ENCODE measurements around the gene ANAPC15.

Gene ANAPC15

DNA sequence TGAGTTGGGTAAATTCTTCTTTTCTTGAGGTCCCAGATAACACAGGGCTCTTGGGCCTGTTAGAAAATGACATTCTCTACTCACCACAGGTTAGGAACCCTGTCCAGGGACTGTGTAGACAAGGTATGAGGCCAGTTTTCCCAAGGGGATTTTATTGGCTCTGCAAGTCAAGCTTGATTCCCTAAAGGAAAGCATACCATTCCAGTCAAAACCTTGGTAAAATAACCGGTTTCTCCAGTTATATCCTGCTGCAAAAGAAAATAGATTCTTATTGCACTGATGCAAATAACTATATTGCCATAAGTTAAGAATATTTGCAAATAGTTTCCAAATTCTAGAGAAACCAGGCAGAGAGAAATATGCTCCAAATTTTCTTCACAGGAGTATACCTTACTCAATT lies 13.5 kb upstream of the ANAPC15 start:
- DNase-seq (ENCODE audit: low read depth): no peak

DNA sequence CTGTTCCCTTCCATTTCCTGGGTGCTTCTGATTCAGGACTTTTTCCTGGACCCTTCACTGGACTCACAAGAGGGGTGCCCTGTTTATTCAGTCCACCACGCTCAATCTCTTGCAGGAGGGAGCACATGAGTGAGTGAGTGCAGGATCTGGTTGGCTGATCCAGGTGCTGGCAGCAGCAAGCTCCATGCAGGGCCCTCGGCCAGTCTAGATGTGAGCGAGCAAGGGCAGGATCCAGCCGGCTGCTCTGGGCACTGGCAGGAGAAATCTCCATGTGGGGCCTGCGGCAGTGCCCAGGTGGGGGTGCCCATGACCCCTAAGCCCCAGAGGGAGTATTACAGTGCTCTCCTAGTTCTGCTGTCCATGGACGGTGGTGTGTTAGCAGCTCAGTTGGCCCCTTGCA lies 11.6 kb upstream of the ANAPC15 start:
- no peak for DNase-seq (ENCODE audit: low read depth)

DNA sequence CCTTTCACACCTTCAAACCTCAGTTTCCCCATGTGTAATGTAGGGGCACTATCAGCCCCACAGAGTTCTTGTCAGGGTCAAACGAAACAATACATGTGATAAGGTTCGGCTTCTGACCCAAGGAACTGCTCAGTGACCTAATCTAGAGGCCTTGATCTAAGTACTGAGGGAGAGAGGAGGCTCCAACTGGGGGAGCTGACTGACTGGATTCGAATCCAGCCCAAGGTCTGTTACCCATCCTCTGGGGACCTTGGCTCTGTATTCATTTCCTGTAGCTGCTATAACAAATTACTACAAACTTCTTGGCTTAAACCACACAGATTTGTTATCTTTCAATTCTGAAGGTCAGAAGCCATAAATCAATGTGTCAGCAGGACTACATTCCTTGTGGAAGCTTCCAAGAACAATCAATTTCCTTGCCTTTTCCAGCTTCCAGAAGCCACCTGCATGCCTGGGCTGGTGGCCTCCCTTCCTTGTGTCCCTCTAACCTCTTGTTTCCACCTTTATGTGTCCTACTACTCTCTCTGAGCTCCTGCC lies 10.7 kb upstream of the ANAPC15 start:
- no peak for DNase-seq (ENCODE audit: low read depth)

DNA sequence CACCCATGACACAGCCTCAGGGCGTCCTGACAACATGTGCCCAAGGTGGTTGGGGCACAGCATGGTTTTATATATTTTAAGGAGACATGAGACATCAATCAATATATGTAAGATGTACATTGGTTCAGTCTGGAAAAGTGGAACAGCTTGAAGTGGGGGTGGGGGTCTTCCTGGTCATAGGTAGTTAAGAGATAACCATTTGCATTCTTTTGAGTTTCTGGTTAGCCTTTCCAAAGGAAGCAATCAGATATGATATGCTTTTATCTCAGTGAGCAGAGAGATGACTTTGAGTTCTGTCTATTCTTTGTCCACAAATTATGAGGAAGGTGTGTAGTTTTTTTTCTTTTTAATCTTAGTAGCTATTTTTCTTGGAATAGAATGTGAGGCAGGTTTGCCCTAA lies 10.1 kb upstream of the ANAPC15 start:
- no peak for DNase-seq (ENCODE audit: low read depth)

DNA sequence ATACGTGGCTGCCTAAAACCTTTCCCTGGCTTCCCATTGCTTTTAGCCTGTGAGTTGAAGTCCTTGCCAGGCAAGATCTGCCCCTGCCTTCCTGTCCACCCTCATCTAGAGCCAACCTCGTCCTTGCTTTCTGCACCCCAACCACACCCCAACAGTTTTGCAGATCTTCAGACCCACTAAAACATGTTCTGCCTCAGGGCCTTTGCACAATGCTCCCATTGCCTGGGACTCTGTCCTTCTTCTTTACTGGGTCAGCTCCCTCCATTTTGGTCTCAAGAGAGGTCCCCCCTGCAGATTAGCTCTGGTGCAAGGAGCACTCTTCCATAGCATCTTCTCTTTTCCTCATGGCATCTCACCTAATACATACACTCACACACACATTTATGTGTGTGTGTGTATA lies 8.4 kb upstream of the ANAPC15 start:
- no peak for DNase-seq (ENCODE audit: low read depth)

DNA sequence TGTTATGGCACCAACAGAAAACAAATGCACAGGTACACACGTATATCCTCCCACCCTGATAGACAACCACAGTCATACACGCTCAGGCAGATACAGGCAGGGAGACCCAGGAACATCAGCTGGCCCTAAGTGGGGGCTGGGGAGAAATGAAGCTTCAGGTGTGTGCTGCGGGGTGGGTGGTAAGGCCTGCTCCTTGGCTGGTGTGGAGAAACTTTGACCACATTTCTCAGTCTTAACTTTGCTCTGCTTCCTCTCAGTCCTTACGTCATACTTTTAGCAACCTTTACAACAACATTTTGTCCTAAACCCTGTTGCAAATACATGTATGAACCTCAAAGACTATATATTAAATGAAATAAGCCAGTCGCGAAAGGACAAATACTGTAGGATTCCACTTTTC lies 6.7 kb upstream of the ANAPC15 start:
- DNase-seq (ENCODE audit: low read depth): no peak

DNA sequence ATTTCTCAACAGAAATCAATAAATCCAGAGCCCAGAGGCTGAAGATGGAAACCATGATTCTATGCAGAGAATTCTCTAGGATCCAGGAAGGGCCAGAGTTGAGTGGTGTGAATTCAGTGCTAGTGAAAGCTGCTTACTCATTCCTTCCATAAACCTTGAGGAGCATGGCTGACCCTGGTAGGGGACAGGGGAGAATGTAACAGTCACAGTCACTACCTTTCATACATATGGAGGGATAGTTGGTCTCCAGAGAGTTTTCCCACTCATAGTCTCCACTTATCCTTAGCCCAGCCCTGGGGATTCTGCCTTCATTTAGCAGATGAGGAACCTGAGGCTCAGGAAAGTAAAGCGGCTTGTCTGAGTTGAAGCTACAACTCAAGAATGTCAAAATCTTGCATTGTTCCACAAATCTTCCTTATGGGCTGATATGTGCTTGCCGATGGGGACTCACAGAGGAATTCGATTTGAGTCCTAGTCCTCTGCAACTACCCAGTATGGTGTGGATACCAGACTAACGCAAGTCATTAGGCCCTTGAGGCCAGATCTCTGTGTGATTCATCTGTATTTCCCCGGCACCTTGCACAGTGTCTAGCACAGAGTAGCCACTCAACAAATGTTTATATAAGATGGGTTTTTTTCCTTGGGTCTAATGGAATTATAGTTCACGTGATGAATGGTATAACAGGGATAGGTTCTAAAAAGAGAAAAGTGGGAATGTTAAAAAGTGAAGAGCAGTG lies 3.7 kb upstream of the ANAPC15 start:
- no peak for DNase-seq (ENCODE audit: low read depth)

DNA sequence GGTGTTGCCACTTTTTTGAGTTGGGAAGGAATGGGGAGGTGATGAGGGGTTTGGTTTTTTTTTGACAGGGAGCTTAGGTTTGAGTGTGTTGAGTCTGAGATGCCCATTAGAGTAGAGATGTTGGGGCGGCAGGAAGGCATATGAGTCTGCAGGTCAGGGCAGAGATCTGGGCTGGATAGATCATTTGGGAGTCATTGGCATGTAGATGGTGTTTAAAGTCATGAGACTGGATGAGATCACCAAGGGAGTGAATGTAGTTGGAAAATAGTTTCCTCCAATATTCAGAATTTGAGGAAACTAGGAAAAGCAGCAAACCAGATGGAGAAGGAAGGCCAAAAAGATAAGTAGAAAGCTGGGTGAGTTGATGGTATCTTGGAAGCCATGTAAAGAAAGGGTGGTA lies 2.1 kb upstream of the ANAPC15 start:
- DNase-seq (ENCODE audit: low read depth): no peak

DNA sequence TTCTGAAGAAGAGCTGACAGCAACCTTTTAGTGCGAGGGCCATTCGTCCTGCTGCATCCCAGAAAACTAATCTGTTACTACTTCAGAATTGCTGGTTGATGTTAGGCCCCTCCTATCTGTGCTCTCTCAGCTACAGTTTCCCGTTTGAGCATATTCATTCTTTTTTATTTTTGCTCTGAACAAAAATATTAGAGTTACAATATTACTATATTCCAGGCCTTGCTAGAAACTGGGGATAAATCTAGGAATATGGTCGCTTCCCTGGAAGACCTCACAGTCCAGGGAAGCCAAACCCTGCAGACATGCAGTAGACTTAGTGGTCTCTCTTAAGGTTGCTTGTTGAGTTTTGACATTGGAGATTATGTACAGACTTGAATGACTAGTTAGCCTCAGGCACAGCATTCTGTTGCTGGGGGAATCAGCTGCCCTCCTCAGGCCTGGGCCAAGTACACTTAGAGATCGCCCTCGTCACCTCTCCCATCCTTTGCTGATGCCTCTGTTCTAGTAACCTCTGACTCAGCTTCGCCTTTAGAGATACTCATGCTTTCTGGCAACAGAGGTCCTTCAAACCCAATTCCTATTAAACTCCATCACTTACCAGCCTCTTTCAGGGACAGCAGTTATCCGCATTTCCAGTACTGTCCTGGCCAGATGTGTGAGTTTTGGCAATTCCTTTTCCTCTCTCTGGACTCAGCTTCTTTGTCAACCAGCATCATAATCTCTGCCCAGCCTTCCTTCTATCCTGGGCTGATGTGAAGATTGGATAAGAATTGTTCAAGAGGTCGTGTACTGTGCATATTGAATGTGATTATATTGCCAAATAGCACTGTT lies 698 bp upstream of the ANAPC15 start:
- no peak for DNase-seq (ENCODE audit: low read depth)

DNA sequence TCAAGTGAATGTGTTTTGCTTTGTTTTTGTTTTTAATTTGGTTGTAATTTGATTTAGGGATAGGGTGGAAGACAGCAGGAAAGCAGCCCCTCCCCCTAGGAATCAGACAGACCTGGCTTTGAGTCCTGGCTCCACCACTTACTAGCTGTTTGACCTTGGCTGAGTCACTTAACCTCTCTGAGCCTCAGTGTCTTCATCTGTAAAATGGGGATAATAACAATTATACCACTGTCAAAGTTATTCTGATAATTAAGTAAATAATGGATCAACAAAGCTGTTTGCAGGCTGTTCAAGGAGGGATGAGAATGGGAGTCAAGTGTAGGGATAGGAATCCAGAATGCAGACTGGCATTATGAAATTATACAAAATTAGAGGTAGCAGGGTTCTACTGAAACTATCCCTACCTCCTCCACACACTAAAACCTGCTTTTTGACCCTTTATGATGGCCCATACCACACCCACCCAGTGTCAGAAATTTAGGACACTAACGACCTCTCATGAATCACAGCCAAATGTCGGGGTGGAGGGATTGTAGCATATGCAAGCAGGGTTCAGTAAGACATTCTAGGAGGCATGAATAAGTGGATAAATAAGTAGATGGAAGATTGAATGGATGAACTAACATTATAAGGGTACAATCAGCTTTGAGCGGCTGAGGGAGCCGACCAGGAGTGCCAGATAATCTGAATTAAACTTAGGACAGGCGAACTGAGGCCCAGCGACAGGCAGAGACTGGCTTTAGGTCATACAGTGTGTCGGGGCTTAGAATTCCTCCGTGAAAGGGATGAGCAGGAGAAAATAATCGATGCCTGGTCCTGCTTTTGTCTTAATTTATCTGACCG lies 974 bp downstream of the ANAPC15 start:
- DNase-seq (ENCODE audit: low read depth): no peak

DNA sequence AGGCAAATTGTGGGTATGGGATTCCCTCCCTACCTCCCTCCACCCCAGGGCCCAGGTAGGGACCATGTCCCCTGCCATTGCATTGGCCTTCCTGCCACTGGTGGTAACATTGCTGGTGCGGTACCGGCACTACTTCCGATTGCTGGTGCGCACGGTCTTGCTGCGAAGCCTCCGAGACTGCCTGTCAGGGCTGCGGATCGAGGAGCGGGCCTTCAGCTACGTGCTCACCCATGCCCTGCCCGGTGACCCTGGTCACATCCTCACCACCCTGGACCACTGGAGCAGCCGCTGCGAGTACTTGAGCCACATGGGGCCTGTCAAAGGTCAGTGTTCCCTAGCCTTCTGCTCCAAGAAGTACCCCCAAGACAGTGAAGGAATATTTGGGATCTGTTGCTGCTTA lies 6.6 kb downstream of the ANAPC15 start, which contains the start of gene TOMT:
Gene TOMT (plus strand): TSS at position 37 of the 400 bp plus-strand sequence. CDS start 28 bp downstream, at position 65.
- DNase-seq (ENCODE audit: low read depth): no peak

DNA sequence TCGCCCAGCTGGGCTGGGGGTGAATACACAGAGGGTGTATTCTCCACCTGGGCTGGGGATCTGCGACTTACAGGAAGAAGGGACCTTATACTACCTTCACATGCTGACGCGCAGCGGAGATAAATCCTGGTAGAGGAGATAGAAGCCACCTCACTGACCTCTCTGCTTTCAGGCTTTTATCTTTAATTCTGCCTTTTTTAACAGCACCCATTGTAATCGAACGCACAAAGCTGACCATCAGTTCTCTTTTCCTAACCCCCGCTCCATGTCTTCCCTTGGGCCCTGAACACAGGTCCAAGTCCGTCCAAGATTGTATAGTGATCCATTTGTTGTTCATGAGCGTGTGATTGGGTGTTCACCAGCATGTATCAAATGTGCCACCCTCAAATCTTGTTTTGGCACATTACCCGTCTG lies 8.7 kb downstream of the ANAPC15 start:
- DNase-seq (ENCODE audit: low read depth): no peak

DNA sequence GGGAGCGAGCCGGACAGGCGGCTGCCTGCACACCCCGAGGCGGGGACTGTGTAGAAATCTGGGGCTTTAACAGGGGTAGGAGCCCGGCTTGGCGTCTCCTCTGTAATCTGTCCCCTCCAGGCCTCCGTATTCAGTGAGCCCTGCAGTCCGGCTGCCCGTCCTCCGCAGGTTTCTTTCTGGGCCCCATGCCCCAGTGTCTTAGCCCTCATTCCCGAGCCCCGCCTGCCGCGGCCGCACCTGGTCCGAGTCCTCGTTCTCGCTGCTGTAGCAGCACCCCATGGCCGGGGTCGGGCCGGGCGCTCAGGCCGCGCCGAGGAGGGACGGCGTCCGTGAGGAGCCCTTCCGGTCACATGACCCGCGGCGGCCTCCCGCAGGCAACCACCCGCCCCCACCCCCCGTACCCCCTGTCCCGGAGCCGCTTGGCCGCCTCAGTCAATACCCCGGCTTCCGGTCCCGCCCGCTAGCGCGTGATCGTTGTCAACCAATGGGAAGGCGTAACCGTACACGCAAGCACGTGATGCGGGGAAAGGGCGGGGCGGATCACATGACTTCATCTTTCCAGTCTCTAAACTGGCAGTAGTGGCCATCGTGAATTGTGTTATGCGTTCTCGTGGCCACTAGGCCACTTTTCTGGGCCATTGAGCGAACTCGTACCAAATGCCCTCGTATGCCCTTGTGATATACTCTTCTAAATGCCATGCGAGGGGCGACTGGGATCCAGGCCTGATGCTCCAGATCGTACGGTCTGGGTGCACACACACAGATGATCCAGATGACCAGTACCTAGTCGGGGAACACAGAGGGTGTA lies 9.3 kb downstream of the ANAPC15 start, which contains the start of gene LAMTOR1:
Gene LAMTOR1 (minus strand): TSS at position 352 of the 808 bp plus-strand sequence. CDS start 73 bp downstream, at position 279.
- peak; percentile 96 for DNase-seq (ENCODE audit: low read depth)

DNA sequence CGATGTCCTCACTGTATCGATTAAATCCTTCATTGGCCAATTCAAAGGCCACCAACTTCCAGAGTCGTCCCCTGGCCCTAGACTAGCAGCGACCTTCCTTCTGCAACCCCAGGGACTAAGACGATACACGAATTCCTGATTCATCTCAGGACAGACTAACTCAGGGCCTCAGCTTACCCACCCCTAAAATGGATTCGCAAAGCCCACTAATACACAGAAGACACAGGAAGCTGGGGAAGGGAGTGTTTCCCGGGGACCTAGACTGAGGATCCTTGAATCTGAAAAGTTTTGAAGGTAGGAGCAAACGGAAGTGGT lies 9.9 kb downstream of the ANAPC15 start:
- no peak for DNase-seq (ENCODE audit: low read depth)

DNA sequence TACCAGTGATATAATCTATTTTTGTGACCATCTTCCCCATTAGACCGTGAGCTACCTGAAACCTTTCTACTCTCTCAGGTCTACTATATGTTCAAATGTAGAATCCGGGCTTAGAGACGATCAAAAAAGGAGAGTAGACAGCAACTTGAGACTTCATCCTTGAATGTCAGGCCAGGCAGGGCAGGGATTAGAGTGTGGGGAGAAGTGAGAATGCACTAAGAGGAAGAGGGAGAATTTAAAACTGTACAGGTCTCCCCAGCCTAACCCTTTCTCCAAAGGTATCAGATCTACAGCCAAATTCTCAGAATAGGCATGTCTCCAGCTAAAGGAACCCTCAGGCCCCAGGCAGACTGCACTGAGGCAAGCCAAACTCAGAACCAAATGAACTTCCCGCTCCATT lies 10.3 kb downstream of the ANAPC15 start:
- no peak for DNase-seq (ENCODE audit: low read depth)

DNA sequence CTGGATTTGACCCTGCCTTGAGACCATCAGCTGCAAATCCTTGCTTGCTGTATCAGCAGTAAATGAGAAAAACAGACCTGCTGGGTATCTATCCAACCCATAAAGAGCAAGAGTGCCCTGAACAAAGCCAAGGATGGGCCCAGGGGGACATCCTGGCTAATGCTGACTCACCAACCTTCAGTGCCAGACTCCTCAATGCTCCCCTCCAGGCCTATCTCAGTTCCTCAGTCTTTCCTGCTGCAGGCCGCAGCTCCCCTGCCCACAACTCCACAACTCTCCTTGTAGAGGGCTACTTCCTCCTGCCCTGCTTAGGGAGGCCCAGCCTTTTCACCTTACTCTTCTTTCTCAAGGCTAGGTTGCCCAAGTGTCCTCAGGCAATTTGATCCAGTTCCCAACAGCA lies 12.0 kb downstream of the ANAPC15 start:
- no peak for DNase-seq (ENCODE audit: low read depth)

DNA sequence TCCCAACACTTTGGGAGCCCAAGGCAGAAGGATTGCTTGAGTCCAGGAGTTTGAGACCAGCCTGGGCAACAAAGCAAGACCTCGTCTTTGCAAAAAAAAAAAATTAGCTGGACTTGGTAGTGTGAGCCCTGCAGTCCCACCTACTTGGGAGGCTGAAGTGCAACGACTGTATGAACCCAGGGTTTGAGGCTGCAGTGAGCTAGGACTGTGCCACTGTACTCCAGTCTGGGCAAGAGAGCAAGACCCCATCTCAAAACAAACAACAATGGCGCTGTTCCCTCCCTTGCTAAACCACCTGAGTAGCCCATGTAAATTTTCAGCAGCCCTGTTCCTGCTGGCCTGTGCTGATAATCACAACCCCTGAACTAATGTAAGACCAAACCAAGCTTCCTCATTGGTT lies 12.5 kb downstream of the ANAPC15 start:
- no peak for DNase-seq (ENCODE audit: low read depth)

DNA sequence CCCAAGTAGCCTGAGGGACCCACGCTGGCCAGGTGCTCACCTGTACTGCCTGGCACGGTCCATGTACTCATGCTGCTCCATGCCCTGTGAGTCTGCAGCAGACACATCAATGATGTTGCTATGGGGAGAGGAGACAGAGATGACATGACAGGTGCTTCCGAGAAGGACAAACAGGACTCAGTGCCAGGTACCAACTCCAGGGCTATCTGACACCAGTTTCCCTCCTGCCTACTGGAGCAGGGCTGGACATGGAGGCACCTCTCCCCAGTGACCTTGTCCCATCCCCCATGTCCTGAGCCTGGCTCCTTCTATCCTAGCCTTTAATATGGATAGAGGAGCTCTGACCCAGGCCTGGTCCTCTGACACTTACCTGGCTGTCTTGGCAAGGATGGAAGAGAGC lies 13.8 kb downstream of the ANAPC15 start:
- no peak for DNase-seq (ENCODE audit: low read depth)

DNA sequence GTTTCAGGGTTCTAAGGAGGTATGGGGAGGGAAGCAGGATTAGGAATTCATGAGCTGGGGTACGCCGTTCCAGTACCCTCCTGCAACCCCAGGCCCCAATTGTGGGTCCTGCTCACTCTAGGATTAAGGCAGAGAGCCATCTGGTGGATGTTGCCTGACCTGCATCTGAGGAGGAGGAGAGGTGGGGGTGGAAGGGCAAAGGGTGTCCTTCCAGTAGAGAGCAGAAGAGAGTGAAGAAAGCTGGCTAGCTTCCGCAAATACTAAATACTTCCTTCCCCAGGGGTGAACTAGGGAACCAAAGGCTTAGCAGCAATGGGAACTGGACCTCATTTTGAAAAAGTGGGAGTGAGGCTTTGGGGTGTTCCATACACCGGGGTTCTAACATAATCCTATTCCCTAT lies 21.2 kb downstream of the ANAPC15 start:
- DNase-seq (ENCODE audit: low read depth): peak; percentile 34

DNA sequence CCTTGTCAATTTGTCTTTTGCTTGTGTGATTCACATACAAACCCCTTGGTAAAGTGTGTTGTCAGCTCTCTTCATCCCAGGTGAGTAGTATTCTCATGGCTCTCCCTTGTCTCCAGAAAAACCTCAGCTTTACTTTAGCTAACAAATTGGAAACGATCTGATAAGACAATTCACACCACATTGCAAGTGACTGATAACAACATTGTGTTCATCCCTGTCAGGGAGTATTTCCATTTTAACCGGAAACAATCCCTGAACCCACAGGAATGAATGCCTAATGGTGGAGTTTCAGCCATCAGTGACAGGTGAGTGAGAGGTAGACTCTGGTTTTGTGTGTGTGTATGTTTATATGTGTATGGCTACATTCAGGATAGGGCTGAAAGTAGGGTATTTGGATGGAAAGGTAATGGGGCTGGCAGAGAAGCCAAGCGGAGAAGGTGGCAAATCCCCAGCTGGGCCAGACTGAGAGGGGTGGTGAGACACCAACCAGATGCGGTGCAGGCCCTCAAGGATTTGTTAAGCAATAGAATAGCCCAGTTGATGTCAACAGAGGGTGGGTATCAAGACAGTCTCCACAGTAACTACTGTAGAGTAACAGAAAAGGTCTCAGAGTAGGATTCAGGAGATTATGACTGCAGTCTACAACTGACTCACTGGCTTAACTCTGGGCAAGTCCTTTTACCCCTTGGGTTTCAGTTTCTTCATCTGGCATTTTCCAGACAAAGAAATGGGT lies 24.3 kb downstream of the ANAPC15 start:
- no peak for DNase-seq (ENCODE audit: low read depth)
